Gastrocnemius medialis (tissue), 4 donors: Measurements from ENCODE around the gene MSI2. TPM values are rescaled to one million over a fixed set of nuclear protein-coding genes. Genes with fewer than 3 reads are reported as not detected.

Experiments
- ATAC-seq, 2 donors: fragments of 150-250 bp; one replicate each; pipeline ENCODE4 v1.9.1; 2016
- DNase-seq, 2 donors: peaks; one replicate each; pipeline ENCODE4 v3.0.0-alpha.2; 2019
- H3K27ac ChIP-seq, 4 donors: fragments of 200-600 bp; sonication (generic); 1 replicate in 1 of 4; 2 replicates in 3 of 4; pipeline ENCODE4 v1.5.1; 2016 to 2018; ENCODE audit warnings: mild to moderate bottlenecking in 2 of 4, moderate library complexity in 1 of 4
- H3K27me3 ChIP-seq, 3 donors: fragments of 200-600 bp; sonication (generic) in 2 of 3; 1 replicate in 1 of 3; 2 replicates in 2 of 3; pipeline versions ENCODE4 v1.5.1 to v1.6.0; 2016 to 2019; ENCODE audit warnings: mild to moderate bottlenecking in 1 of 3, moderate library complexity in 1 of 3
- H3K36me3 ChIP-seq, 2 donors: fragments of 200-600 bp; sonication (generic) in 1 of 2; one replicate each; pipeline ENCODE4 v1.5.1; 2017 to 2018
- H3K4me1 ChIP-seq, 2 donors: fragments of 200-600 bp; sonication (generic) in 1 of 2; one replicate each; pipeline ENCODE4 v1.5.1; 2016 to 2017; ENCODE audit warnings: mild to moderate bottlenecking in 2 of 2
- H3K4me3 ChIP-seq, 4 donors: fragments of 200-600 bp; sonication (generic) in 3 of 4; 1 replicate in 1 of 4; 2 replicates in 3 of 4; pipeline ENCODE4 v1.5.1; 2016 to 2019; ENCODE audit warnings: mild to moderate bottlenecking in 2 of 4
- H3K9me3 ChIP-seq, 3 donors: fragments of 200-600 bp; sonication (generic) in 2 of 3; 1 replicate in 1 of 3; 2 replicates in 2 of 3; pipeline ENCODE4 v1.5.1; 2016 to 2019
- CTCF ChIP-seq, 5 experiments: fragments of 450-650 bp in 3 of 5; fragments of 200-600 bp in 2 of 5; sonication (generic) in 2 of 5; IDR thresholded peaks in 4 of 5; conservative IDR thresholded peaks in 1 of 5; 1 replicate in 4 of 5; 2 replicates in 1 of 5; pipeline ENCODE4 v1.5.1; 2016 to 2019; ENCODE audit warnings: antibody characterized with exemption in 5 of 5, mild to moderate bottlenecking in 3 of 5, moderate library complexity in 3 of 5
- POLR2A ChIP-seq, 2 donors: fragments of 450-650 bp; IDR thresholded peaks; one replicate each; pipeline ENCODE4 v1.6.1; 2017; ENCODE audit warnings: antibody characterized with exemption in 2 of 2, mild to moderate bottlenecking in 2 of 2, moderate library complexity in 2 of 2
- in situ Hi-C, 4 donors: fragments of 200-750 bp; cut with MboI; loops; one replicate each; pipeline versions ENCODE4 v1.15.0 to v1.8.0; 2017; ENCODE audit warnings: low sequenced_read_pairs in 4 of 4
- intact Hi-C: fragments of 100-400 bp; cut with DNase I; formaldehyde crosslinking; loops from one replicate; pipeline ENCODE4 v1.15.1; 2023; ENCODE audit warnings: low total_unique reads
- total RNA-seq, 4 donors: library from RNA; depleted of rRNA; stranded (reverse); fragments of >200 nt; gene quantifications; one replicate each; pipeline versions ENCODE4 v1.1.0 to v1.2.3, GENCODE V29; 2016

MSI2 gene
- total RNA-seq, 4 donors from 2014 or later: 33.1 to 66.2 (median 48.5) TPM

GRCh38 chr17:57578608-57579225 lies 322.4 kb downstream of the MSI2 start:
- Histone ChIP-seq H3K27me3 (no peaks in the 10 kb centered on the region), H3K9me3 (no peaks in the 10 kb centered on the region), H3K4me3 (no peak overlapping the region), H3K4me1 (peaks cover 24 to 31% of the 10 kb centered on the region in 2 donors), H3K27ac (peak overlapping the region; percentile 46 to 82 (median 70)), H3K36me3 (no peaks in the 10 kb centered on the region)
- in situ Hi-C loops: loop anchor here in 1 of 4 donors (25.0 kb wide), 1 partner anchor 409 kb away; the partner anchor contains the start of gene VEZF1
- peak; percentile 15 to 25 for ATAC-seq
- no peak for TF ChIP-seq POLR2A (IDR thresholded peaks at IDR 0.05)
- no peak for TF ChIP-seq CTCF (IDR thresholded peaks at IDR 0.05 in 4 of 5, conservative IDR thresholded peaks at IDR 0.05 in 1 of 5)
- DNase-seq: no peak
- intact Hi-C loops: loop anchor here (10.0 kb wide), 1 partner anchor 294 kb away; no protein-coding TSS in a partner anchor

- DNase-seq (no peak), ATAC-seq (no peak)
- no peaks in the 10 kb centered on the region for H3K9me3 ChIP-seq
- no peaks in the 10 kb centered on the region for H3K27me3 ChIP-seq
- H3K4me3 ChIP-seq: no peak overlapping the region
- no peaks in the 10 kb centered on the region for H3K36me3 ChIP-seq
- peak overlapping the region in 1 of 4 donors; percentile 82 for H3K27ac ChIP-seq
- peaks cover 21 to 27% of the 10 kb centered on the region in 2 donors for H3K4me1 ChIP-seq
- TF ChIP-seq CTCF (IDR thresholded peaks at IDR 0.05 in 4 of 5, conservative IDR thresholded peaks at IDR 0.05 in 1 of 5): no peak
- TF ChIP-seq POLR2A (IDR thresholded peaks at IDR 0.05): no peak
- intact Hi-C loops: loop anchor here (10.0 kb wide), 1 partner anchor 294 kb away; no protein-coding TSS in a partner anchor
- in situ Hi-C loops: loop anchor here in 1 of 4 donors (25.0 kb wide), 1 partner anchor 408 kb away; the partner anchor contains the start of gene VEZF1
These were observed 322.9 kb downstream of the MSI2 start for GRCh38 chr17:57579245-57579644.

DNA sequence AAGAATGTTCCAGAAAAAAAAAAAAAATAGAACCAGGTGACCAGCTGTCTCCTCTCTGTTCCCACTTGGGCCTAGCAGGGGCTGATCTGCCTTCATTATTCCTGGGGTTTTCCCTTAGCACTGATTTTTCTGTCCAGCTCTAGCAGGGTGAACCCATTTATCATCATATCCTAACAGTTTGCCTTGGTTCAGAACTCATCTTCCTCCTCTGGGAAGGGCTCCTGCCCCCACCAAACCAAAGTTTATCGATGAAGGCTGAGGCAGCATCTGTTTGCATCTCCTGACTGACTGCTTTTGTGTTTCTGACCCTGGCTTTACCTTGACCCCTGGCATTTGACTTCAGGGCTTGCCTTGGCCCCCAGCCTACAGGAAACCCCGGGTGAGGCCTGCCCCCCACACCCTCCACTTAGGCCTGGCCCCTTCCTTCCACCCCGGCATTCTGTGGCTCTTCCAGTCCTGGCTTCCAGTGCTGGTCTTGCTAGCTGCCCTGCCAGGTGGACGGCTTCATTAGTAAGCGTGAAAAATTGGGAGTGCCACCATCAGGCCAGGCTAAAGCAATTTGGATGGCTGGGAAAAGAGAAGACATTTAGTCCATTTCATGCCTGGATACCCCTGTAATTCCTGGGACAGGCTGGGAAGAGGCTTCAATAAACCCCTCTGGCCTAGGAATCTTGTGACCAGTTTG lies 323.9 kb downstream of the MSI2 start:
- peaks cover 19 to 33% of the 10 kb centered on the region in 2 donors for H3K4me1 ChIP-seq
- DNase-seq (no peak), ATAC-seq (no peak)
- H3K36me3 ChIP-seq: no peaks in the 10 kb centered on the region
- no peaks in the 10 kb centered on the region for H3K27me3 ChIP-seq
- TF ChIP-seq POLR2A (IDR thresholded peaks at IDR 0.05) (no peak), CTCF (IDR thresholded peaks at IDR 0.05 in 4 of 5, conservative IDR thresholded peaks at IDR 0.05 in 1 of 5) (no peak)
- in situ Hi-C loops (loop anchor here in 1 of 4 donors (25.0 kb wide), 1 partner anchor 407 kb away; the partner anchor contains the start of gene VEZF1), intact Hi-C loops (loop anchor here (10.0 kb wide), 1 partner anchor 475 kb away; no protein-coding TSS in a partner anchor)
- no peaks in the 10 kb centered on the region for H3K9me3 ChIP-seq
- H3K4me3 ChIP-seq: no peak overlapping the region
- no peak overlapping the region for H3K27ac ChIP-seq

- TF ChIP-seq POLR2A (IDR thresholded peaks at IDR 0.05) (no peak), CTCF (IDR thresholded peaks at IDR 0.05 in 4 of 5, conservative IDR thresholded peaks at IDR 0.05 in 1 of 5) (no peak)
- no peak for DNase-seq
- ATAC-seq: no peak
- Histone ChIP-seq H3K4me3 (no peak overlapping the region), H3K27me3 (no peaks in the 10 kb centered on the region), H3K9me3 (no peaks in the 10 kb centered on the region), H3K4me1 (peaks cover 12 to 47% of the 10 kb centered on the region in 2 donors), H3K36me3 (no peaks in the 10 kb centered on the region), H3K27ac (no peak overlapping the region)
- in situ Hi-C loops (loop anchor here in 1 of 4 donors (25.0 kb wide), 1 partner anchor 404 kb away; the partner anchor contains the start of gene VEZF1), intact Hi-C loops (loop anchor here (10.0 kb wide), 1 partner anchor 478 kb away; no protein-coding TSS in a partner anchor)
These were observed 326.8 kb downstream of the MSI2 start for GRCh38 chr17:57582881-57583756.
